ENCODE measurements around the gene FAF2.

FAF2 gene

GRCh38 chr5:176529741-176530141 is 81.6 kb downstream of the FAF2 start:
- DNase-seq (ENCODE audit: low read depth in 2 of 2, low spot score in 1 of 2) = no peak

- DNase-seq (ENCODE audit: low read depth in 2 of 2, low spot score in 1 of 2) = no peak
Measured at GRCh38 chr5:176530393-176530982, 82.3 kb downstream of the FAF2 start.

- DNase-seq (ENCODE audit: low read depth in 2 of 2, low spot score in 1 of 2) = no peak
Measured at GRCh38 chr5:176530983-176531901, 83.1 kb downstream of the FAF2 start.

DNA sequence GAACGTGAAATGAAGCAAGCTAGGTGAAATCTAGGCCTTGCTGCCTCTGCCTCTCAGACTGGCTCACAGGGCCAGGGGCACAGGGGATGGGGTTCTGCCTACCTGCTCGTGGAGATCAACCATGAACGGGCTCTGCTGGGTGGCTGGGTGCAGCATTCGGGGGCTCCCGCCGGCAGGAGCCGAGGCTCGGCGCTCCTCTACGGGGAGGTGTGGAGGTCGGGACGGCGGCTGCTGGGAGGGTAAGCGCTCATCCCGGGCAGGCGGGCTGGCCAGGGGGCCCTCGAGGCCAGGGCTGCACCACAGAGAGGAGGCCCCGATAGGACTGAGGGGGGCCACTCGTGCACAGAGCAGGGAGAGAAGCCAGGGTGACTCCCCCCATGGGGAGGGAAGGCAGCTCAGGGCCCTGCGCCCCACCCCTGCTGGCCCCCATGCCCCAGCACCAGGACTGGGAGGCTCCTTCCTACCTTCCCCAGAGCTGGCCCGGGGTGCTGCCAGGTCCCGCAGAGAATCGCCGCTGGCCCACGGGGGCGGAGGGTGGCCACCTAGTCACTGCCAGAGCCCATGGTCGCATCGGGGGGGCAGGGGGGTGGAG is 83.8 kb downstream of the FAF2 start:
- no peak for DNase-seq (ENCODE audit: low read depth in 2 of 2, low spot score in 1 of 2)

DNA sequence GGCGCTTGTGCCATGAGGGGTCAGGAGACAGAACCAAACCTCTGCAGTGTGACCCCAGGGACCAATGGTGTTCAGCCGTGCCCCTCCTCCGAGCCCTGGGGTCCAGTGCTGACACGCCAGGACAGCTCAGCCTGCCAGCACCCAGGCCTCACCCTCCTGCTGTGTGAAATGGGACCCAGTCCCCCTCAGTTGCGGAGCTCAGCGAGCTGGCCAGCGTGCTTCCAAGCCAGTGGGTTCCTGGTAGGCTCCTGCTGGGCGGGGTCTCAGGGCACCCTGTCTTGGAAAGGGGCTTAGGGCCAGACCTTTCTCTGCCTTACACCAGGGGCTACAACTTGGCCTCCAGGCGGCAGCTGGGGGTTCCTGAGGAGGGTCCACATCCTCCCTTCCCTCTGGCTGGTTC is 84.6 kb downstream of the FAF2 start:
- DNase-seq (ENCODE audit: low read depth in 2 of 2, low spot score in 1 of 2) = no peak

DNA sequence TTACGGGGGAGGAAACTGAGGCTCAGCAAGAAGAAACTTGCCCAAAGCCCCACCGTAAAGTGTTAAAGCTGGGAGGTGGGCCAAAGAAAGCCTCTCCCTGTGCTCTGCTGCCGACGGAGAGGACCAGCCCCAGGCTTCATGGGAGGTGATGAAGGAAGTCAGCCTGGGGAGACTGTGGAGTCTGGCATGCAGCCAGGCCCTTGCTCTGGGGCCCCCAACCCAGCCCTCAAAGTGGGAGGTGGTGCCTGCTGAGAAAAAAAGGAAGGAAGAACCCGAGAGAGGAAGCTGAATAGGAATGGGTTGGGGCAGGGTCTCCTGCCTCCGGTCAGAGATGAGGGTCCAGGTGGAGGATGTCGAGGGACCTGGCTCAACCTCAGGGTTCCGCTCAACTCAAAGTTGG is 85.2 kb downstream of the FAF2 start:
- DNase-seq (ENCODE audit: low read depth in 2 of 2, low spot score in 1 of 2) = no peak

DNA sequence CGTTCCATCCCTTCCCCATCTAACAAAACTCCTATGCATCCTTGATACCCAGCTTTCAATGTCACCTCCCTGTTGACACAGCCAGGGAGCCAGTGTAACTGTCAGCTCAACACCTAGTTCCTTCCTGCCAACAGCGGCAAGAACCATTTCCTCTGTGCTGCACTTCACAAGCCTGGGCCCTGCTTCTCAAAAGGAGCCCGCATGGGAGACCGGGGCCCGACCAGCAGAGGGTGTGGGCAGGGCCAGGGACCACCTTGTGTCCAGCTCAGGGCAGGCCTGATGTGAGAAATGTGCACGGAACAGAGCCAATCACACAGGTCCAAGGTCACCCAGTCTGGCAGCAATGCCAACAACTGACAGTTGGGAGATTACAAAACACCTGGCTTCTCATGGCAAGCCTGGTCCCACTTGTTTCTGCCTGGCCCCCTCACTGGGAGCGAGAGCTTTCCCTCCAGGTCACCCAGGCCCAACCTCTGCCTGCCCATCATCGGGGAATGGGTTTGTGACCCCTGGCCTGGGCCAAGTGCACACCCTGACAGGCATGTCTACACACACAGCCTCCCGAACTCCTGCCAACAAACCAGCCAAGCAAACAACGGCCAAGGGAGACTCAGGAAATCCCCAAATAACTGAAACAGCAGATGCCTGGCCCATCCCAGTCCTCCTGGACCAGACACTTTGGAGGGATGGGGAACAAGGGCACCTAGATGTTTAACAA is 85.9 kb downstream of the FAF2 start:
- DNase-seq (ENCODE audit: low read depth in 2 of 2, low spot score in 1 of 2) = no peak

GRCh38 chr5:176534640-176535039 is 86.5 kb downstream of the FAF2 start:
- no peak for DNase-seq (ENCODE audit: low read depth in 2 of 2, low spot score in 1 of 2)

DNA sequence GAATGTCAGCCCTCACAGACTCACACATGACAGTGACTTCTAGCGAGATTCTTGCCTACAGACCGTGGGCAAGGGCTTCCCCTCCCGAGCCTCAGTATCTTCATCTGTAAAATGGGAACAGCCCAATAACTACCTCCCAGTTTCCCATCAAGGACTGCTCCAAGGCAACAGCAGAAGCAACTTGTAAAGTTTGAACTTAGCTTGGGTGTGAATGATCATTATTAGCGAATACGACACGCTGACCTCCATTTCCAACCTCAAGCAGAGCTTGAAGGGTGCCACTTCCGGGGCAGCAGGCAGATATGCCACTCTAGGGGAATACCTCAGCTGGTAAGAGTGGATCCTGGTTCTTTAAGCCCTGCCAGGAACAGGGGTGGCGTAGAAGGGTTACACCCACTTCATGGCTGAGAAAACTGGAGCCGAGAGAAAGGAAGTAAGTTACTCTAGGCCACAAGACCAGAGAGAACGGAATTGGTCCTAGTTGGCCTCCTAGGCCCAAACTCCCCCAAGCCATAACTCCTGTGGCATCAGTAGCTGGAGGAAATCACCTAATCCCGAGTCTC is 87.0 kb downstream of the FAF2 start:
- DNase-seq (ENCODE audit: low read depth in 2 of 2, low spot score in 1 of 2) = no peak

GRCh38 chr5:176535664-176536131 is 87.5 kb downstream of the FAF2 start:
- DNase-seq (ENCODE audit: low read depth in 2 of 2, low spot score in 1 of 2) = no peak

DNA sequence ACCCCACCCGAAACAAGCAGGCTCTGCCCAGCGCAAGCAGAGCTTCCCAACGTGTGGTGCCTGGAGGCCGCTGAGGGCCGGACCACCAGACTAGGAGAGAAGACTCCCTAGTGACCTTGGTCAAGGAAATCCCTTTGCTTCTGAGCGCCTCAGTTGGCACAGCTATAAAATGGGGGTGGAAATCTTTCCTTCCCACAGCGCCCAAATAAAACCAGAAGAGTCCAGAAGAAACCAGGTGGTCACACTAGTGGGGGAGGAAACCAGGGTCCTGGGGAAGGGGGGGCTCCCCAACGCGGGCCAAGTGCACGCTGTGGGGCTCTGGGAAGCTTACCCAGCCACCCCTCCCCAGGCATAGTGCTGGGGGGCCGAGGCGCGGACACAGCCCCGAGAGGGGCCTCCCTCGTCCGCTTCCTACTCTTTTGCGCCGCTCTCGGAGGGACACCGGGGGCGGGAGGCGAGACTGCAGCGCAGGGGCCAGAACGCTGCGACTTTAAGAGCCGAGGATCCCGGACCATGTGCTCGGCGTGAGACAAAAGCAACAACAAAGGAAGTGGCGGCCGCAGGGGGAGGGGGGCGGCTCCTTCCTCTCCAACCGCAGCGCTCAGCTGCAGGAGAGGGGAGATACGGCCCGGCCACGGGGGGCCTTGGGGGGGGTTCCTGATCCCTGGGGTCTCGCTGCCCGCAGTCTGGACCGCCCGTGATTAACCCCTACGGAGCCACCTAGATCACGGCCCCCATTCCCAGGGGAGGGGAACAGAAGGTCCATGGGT is 88.1 kb downstream of the FAF2 start:
- peak; percentile 53 to 67 for DNase-seq (ENCODE audit: low read depth in 2 of 2, low spot score in 1 of 2)

GRCh38 chr5:176536902-176537553 is 88.8 kb downstream of the FAF2 start, which contains the start of gene RNF44:
Gene RNF44 (minus strand): TSS chr5:176537402. CDS start chr5:176532472, 4,930 bp downstream.
- DNase-seq (ENCODE audit: low read depth in 2 of 2, low spot score in 1 of 2) = peak; percentile 96 to 98

DNA sequence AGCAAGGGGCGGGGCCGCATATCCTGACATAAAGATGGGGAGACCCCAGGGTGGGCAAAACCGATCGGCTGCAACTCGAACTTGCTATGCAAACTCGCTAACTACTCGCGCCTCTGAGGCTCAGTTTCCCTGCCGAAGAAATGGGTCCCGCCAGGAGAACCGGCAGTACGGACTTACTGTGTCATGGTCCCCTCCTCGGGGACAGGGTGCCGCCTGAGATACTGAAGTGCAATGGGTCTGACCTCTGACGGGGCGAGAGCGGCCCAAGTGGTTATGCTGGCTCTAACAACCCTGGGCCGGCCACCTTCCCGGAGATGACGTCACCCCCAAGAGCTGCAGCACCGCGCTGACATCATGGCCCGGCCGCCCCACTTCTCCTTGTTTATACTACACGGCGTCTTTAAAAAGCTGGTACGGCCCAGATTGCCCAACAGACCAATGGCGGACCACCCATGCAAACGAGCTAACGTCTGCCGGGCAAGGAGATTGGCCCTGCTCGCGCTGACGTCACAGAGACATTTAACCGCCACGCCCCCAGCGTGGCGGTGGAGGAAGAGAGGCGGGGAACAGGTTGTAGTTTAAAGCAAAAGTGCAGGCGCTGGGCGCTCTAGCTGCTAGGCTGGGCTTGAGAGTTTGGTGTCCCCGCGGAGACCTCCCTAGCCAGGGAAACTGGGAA is 89.5 kb downstream of the FAF2 start:
- DNase-seq (ENCODE audit: low read depth in 2 of 2, low spot score in 1 of 2) = peak; percentile 85 to 95

DNA sequence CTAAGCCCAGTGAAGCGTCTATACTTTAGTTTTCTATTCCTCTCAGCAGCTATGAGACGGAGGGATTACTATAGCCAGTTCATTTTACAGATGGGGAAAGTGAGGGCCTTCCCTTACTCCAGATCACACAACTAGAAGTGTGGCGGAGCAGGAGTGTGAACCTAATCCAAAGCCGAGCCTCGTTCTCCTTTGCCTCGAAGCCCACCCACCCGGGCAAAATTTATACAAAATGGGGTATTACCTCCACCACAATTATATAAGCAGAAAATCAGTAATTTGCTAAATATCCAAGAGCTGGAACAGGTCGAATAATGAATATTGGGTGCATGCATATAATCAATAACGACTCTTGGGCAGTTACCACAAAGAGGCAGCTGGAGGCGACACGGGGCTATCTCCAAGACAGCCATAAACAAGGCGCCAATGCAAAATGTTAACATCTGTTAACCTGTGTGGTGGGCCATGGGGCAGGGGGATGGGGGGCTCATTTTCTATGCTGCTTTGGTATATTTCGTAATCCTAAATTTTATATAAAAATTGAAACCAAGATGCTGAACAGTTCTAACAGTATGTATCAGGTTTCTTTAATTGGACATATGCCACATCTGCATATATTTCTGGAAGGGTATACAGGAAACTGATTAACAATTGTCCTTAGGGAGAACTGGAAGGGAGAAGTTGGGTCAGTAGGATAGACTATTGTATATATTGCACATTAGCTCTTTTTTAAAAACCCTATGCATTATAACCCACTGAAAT is 90.2 kb downstream of the FAF2 start:
- no peak for DNase-seq (ENCODE audit: low read depth in 2 of 2, low spot score in 1 of 2)

DNA sequence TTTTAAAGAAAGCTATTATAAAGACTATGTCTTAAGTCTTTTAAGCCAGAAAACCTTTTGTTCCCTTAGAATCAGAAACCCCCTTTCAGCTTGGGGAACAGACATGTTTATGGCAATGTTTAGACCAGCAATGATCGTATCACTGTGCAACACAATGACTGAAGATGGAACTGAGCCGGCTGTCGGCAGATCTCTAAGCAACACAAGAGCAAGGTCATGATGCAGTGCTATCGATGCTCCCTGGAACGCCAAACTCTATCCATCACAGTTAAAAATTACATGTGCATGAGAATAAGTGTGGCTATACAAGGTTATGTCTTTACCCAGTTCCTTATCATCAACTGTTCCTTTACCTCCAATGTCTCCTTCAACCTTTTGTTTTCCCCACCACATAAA is 90.8 kb downstream of the FAF2 start:
- DNase-seq (ENCODE audit: low read depth in 2 of 2, low spot score in 1 of 2) = no peak

DNA sequence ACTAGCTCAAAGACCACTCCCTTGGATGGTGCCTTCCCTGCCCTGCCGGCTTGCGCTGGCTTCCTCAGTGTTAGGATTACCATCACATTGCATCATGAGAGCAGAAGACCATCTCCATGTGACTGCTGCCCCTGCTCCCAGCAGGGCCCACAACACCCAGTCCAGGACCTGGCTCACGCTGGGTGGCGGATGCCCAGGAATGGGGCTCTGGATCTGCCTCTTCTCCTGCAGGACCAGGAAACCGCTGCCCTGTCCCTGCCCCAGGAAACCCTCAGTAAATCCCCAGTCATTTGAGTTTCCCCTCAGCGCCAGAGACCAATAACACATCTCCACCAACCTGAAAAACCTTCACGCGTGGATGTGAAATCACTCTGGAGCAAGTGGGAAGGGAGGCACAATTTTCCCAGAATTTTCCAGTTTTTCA is 92.3 kb downstream of the FAF2 start:
- no peak for DNase-seq (ENCODE audit: low read depth in 2 of 2, low spot score in 1 of 2)

DNA sequence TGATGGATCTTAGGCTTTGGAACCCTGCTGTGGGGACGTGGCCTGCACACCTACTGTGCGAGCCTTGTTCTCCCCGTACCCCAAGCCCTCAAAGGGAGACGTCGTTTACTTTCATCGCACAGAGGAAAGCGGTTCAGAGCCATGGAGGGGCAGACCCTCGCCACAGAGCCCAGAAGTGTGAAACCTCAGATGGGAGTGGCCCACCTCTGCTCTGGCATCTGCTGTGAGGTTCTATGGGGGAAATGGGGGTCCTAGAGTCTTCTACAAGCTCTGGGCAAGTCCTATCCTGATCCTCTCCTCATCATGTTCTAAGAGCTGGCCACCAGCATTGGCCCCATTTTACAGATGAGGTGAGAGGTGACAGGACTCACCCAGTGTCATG is 92.8 kb downstream of the FAF2 start:
- no peak for DNase-seq (ENCODE audit: low read depth in 2 of 2, low spot score in 1 of 2)

DNA sequence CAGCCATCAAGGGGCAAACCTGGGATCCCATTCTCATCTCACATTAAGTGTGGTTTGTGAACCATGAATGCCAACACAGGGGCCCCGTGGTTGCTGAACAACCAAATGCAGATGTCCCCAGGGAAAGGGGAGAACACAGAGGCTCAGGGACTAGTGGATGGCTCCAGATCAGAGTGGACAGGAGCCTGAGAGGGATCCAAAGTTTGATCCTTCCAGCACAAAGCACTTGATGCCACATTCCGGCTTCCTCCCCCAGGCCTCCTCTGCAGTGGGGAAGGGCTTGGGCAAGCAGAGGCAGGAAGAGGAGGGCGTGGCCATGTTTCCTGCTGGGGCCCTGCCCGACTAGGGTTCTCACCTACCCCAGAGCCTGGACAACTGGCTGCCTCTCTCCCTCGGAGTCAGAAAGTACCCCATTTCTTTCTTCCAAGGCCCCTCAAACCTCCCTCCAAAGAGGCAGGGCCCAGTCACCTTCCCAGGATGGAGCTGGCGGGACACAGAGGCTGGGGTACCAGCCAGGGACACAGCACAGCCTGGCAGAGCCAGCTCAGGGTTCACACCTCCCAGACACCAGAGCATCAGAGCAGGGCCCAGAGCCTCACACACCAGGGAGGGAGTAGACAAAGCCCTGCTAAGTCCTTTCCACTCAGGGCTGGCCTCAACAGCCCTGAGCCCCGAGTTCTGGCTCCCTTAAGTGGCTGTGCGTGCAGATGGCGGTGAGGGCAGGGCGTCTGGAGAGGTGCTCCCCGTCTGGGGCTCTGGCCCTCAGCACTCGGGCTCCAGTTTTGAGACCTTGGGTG is 93.4 kb downstream of the FAF2 start:
- peak in 1 of 2 donors; percentile 52 for DNase-seq (ENCODE audit: low read depth in 2 of 2, low spot score in 1 of 2)

All from stimulated activated CD8-positive, alpha-beta memory T cell treated with anti-CD3 and anti-CD28 coated beads, Interleukin-4, amount 100 ng/mL, for 1 hour (primary cell).